HG02610 (cell line): Measurements from ENCODE around the gene NPPA.
"Not testable (repeated sequence)": the region's sequence is repeated elsewhere in the genome, so short reads cannot be mapped to it uniquely, and the experiment has no call there.

Experiments
- ATAC-seq: cut with Tn5 transposase; IDR thresholded peaks from one replicate; pipeline ENCODE4 v1.9.1; 2021; ENCODE audit warnings: mild to moderate bottlenecking, moderate library complexity; ENCODE audit not compliant: unreplicated experiment

NPPA gene

GRCh38 chr1:11847667-11848372, at the start of gene NPPA:
Gene NPPA (minus strand): TSS chr1:11847783. CDS start chr1:11847684, 99 bp downstream.
- ATAC-seq, result no peak

GRCh38 chr1:11894501-11894900, 46.9 kb upstream of the NPPA start:
- not testable (repeated sequence) for ATAC-seq

- ATAC-seq, result no peak
These were observed 46.3 kb upstream of the NPPA start for GRCh38 chr1:11893907-11894251.

- ATAC-seq, result no peak
These were observed 44.0 kb upstream of the NPPA start for GRCh38 chr1:11891433-11892186.

- no peak for ATAC-seq
These were observed 41.3 kb upstream of the NPPA start for GRCh38 chr1:11888877-11889208.

- ATAC-seq, result no peak
These were observed 40.8 kb upstream of the NPPA start for GRCh38 chr1:11888206-11888876.

- ATAC-seq, result no peak
These were observed 40.1 kb upstream of the NPPA start for GRCh38 chr1:11887666-11888007.

GRCh38 chr1:11886986-11887665, 39.5 kb upstream of the NPPA start:
- ATAC-seq, result no peak

- ATAC-seq, result no peak
These were observed 38.3 kb upstream of the NPPA start for GRCh38 chr1:11885916-11886315.

- ATAC-seq, result no peak
These were observed 35.4 kb upstream of the NPPA start for GRCh38 chr1:11882814-11883538.

GRCh38 chr1:11881749-11882441, 34.3 kb upstream of the NPPA start:
- no peak for ATAC-seq

GRCh38 chr1:11880911-11881748, 33.5 kb upstream of the NPPA start:
- no peak for ATAC-seq

- no peak for ATAC-seq
These were observed 32.6 kb upstream of the NPPA start for GRCh38 chr1:11880181-11880575.

- ATAC-seq, result no peak
These were observed 32.0 kb upstream of the NPPA start for GRCh38 chr1:11879311-11880180.

- ATAC-seq, result no peak
These were observed 31.3 kb upstream of the NPPA start for GRCh38 chr1:11878891-11879190.

GRCh38 chr1:11878081-11878890, 30.7 kb upstream of the NPPA start:
- ATAC-seq, result no peak

- no peak for ATAC-seq
These were observed 29.5 kb upstream of the NPPA start for GRCh38 chr1:11877074-11877473.

GRCh38 chr1:11875094-11875493, 27.5 kb upstream of the NPPA start:
- no peak for ATAC-seq
